Transverse colon (tissue), 3 donors: ENCODE results near the gene ANKUB1.

Experiments used
- CTCF ChIP-seq, 5 experiments: fragments of 200-600 bp in 3 of 5; fragments of 450-650 bp in 2 of 5; sonication (generic) in 3 of 5; IDR thresholded peaks; 1 replicate in 2 of 5; 2 replicates in 3 of 5; pipeline ENCODE4 v1.5.1; 2016 to 2017; ENCODE audit warnings: antibody characterized with exemption in 5 of 5, inconsistent platforms in 3 of 5, mild to moderate bottlenecking in 2 of 5, moderate library complexity in 1 of 5
- EP300 ChIP-seq: sonication (generic); formaldehyde crosslinking; IDR thresholded peaks from one replicate; pipeline ENCODE4 v1.6.1; 2017; ENCODE audit warnings: antibody characterized with exemption, low read depth
- POLR2A ChIP-seq: fragments of 450-650 bp; IDR thresholded peaks from one replicate; pipeline ENCODE4 v1.6.1; 2016; ENCODE audit warnings: antibody characterized with exemption, mild to moderate bottlenecking, moderate library complexity

- no peak for TF ChIP-seq CTCF (IDR thresholded peaks at IDR 0.05)
- TF ChIP-seq POLR2A = no peak
- TF ChIP-seq EP300 = no peak
Observed at GRCh38 chr3:149739396-149739795, 53.0 kb downstream of the ANKUB1 start.
